ENCODE results near the gene GRXCR2.

Gene GRXCR2

DNA sequence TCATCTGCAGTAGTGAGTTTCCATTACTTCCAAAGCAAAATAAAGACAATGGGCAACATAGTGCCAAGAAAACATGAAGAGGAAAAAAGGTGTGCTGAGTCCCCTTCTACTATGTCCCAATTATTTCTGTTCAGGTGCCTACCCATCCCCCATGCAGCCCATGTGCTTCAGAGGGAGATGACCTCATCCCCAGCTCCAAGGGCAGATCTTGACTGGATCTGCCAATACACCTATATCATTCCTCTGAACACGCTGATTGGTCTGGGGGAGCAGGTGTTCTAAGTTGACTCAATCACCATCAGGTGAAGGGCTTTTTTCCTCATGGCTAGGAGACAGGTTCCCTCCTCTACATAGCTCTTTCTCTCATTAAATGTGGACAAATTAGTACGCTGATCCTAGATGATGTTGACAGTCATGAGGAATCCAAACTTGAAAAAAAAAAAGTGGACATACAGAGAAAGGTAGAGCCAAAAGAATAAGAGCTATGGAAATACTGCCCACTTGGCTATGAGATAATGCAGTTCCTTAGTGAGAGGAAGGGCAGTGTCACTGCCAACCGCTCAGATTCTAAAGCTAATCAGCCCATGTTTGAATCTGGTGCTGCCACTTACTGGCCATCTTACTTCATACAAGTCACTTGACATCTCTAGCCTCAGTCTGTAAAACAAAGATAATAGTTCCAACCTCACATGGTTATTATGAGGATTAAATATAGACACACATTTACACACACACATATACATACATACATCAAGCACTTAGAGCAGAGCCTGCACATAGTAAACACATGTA is 60.8 kb downstream of the GRXCR2 start:
- Histone ChIP-seq H3K9ac (ENCODE audit: low read length) (no peak overlapping the region), H3K4me1 (ENCODE audit: control insufficient read depth, low read depth, low read length) (no peaks in the 10 kb centered on the region), H2AK5ac (ENCODE audit: low read length) (no peak overlapping the region), H3K4ac (ENCODE audit: low read depth, low read length) (no peak overlapping the region), H2BK5ac (ENCODE audit: low read length) (no peak overlapping the region), H2BK15ac (replicated peaks; ENCODE audit: low read depth) (no peak overlapping the region), H4K5ac (ENCODE audit: low read length) (no peak overlapping the region), H3K79me2 (ENCODE audit: control insufficient read depth, insufficient read depth, low read length) (no peaks in the 10 kb centered on the region), H3K4me3 (ENCODE audit: low read length) (no peak overlapping the region), H3K18ac (ENCODE audit: low read length) (no peak overlapping the region), H3K79me1 (ENCODE audit: low read length) (no peaks in the 10 kb centered on the region), H3K27me3 (ENCODE audit: insufficient read depth, low read length, poor library complexity) (no peaks in the 10 kb centered on the region), H2BK120ac (ENCODE audit: low read depth, low read length) (no peak overlapping the region), H3K56ac (ENCODE audit: low read length) (no peak overlapping the region), H4K8ac (ENCODE audit: low read depth, low read length) (no peak overlapping the region), H3K4me2 (ENCODE audit: low read length) (no peak overlapping the region), H3K36me3 (ENCODE audit: control insufficient read depth, insufficient read depth, low read length) (no peaks in the 10 kb centered on the region), H3K27ac (ENCODE audit: low read depth, low read length) (no peak overlapping the region), H3K23ac (ENCODE audit: low read length) (no peak overlapping the region)
- no CpG with 5 or more reads among the region's 3 CpGs for WGBS (ENCODE audit: extremely low coverage, insufficient coverage, low lambda C conversion rate)
- peak; percentile 74 for DNase-seq
